ENCODE data around the gene UPK3A.

DNA sequence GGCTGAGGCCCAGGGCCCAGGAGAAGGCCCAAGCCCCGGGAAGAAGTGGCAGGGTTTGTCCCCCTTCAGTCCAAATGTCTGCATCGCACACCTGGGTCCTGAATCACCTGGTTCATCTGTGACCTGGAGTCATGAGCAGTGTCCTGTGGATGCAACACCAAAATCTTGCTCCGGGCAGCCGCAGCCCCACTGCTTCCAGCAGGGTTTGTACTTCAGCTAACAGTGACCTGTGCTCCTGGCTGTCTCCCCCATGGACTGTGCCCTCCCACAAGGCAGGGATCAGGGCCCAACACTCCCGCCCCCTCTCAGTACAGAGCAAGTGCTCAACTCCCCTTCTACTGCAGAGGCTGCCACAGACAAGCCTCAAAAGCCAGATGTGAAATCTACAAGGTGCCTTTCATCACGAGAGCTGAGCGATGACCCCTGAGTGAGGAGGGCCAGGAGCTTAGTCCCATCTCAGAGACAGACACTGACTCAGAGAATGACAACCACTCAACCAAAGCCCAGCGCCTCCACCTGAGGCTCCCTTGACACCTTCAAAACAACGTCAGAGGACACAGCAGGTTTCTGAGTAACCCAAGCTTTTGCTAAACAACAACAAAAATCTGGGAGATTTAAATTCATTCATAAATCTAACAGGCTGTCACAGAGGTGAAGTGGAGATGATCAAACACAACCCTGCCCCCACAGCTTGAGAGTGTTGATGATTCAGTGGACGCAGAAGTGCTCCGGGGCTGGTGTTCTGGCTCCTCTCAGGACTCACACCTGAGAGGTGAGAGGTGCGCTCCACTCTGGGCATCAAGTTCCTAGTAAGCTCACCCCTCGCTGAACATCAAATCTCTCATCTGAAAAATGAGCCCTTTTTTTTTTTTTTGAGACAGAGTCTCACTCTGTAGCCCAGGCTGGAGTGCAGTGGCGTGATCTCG lies 47.4 kb upstream of the UPK3A start:
- TF ChIP-seq POLR2A (IDR thresholded peaks at IDR 0.05; ENCODE audit: low read depth, low read length), result no peak
- no peak for TF ChIP-seq POLR2AphosphoS5 (IDR thresholded peaks at IDR 0.05; ENCODE audit: low read depth, low read length)
- no peak for TF ChIP-seq TAF1 (IDR thresholded peaks at IDR 0.05; ENCODE audit: low read depth, low read length)
- no peak for TF ChIP-seq POU2F2 (IDR thresholded peaks at IDR 0.05; ENCODE audit: low read depth, low read length)
- no peak for TF ChIP-seq PAX5 (IDR thresholded peaks at IDR 0.05; ENCODE audit: insufficient read depth, low read length, severe bottlenecking)
- no peak for TF ChIP-seq SPI1 (IDR thresholded peaks at IDR 0.05; ENCODE audit: low read depth, low read length)
